Cortex of kidney (tissue), 1 donor: ENCODE data around the gene BACE2.

Experiments used
- DNase-seq: peaks from one replicate; lab custom pipeline; 2025; lab: John Stamatoyannopoulos, UW

Gene BACE2

GRCh38 chr21:41321908-41322495, 154.0 kb downstream of the BACE2 start:
- DNase-seq: no peak

GRCh38 chr21:41322496-41323382, 154.8 kb downstream of the BACE2 start:
- DNase-seq: no peak

- DNase-seq: no peak
These were observed 157.4 kb downstream of the BACE2 start for GRCh38 chr21:41325138-41325912.

DNA sequence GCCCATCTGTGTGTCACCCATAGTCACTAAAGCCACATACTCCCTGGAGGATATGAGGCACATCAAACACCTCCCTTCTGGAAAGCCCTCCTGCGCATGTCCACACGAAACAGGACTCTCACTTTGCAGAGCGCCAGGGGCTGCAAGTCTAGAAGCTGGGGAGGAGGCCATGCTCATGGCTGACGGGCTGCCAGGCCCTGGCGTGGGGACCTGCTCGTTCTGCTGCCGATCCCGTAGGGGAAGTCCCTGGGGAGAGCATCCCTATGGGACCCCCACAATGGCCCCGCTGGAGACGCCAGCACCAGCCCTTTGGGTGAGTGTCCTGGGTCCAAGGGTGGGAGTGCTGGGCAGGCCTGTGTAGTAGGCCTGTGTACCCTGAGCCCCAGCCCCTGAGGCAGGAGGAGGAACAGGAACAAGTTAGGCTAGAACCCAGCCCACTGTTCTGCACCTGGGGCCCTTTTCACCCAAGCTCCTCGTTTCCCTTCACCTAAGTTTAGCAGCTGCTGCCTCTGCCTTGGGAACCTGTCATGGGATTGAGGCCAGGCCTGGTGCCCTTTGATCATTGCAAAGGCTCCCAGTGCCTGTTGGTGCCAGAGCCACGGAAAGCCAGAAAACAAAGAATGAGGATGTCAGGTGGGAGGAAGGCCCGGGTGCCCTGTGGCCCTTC, 158.6 kb downstream of the BACE2 start:
- DNase-seq: no peak

DNA sequence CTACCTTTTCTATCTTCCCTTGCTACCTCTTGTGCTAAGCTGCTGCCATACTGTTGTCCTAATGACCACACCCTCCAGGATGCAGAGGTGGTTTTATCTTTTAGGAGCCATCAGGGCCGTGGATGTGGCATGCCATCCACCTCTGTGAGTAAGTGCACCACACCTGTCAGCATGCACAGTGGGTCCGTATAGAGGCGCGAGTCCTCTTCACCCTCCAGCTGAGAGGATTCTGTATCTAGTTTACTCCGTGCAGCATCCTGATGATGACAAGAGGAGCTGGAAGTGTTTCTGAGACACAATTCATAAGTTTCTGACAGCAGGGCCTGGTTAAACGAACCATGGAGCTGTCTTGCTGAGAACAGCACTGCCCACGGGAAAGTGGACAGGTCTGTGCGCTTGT, 159.8 kb downstream of the BACE2 start:
- DNase-seq: no peak

DNA sequence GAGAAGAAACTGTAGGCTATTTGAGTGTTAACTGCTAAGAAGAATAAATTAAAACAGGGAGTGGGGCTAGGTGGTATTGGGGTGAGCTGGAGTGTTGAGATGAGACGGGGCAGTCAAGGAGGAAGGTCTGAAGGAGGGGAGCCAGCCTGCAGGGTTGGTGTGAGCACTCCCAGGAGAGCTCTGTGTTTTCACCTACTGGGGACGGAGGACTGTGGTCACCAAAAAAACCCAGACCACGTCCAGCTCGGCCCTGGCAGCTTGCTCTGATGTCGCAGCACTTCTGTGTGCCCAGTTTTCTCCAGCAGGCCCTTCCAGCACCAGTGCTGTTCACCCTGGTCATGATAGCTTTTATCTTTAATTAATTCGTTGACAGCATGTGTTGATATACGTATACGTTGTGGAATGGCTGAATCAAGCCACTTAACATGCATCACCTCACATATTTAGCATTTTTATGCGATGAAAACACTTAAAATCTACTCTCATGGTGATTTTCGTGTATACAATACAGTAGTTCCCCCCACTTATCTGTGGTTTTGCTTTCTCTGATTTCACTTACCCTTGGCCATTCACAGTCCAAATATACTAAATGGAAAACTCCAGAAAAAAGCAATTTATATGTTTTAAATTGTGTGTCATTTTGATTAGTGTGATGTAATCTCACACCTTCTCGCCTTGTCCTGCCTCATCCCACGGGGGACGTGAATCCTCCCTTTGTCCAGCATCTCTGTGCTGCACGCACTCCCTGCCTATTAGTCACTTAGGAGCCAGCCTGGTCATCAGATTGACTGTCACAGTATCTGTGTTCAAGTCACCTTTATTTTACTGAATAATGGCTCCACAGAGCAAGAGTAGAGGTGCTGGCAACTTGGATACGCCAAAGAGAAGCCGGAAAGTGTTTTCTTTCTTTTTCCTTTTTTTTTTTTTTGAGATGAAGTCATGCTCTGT, 161.0 kb downstream of the BACE2 start:
- DNase-seq: no peak
